Measurements from ENCODE around the gene BTN1A1.

DNA sequence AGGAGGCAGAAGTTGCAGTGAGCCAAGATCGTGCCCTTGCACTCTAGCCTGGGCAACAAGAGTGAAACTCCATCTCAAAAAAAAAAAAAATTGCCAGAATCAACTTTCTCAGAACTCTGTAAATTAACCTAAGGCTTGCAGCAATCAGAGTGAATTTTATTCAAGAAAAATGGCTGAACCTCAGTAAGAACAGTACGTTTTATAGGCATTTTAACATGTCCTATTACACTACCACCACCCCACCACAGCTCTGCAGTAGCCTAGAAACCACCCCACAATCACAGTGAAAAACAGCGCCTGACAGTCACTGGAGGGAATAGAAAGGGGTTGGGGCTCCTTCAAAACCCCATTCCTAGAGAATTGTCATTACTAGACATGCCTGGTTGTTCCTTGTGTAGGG is 16.4 kb upstream of the BTN1A1 start:
- TF ChIP-seq CTCF (IDR thresholded peaks at IDR 0.05), result no peak
- no peak for TF ChIP-seq POLR2A (IDR thresholded peaks at IDR 0.05)
- TF ChIP-seq POLR2AphosphoS5 (IDR thresholded peaks at IDR 0.05), result no peak

Measured in prostate gland (tissue), 2 donors.